Liver (tissue), 3 donors: ENCODE results near the gene DIP2C.
"Not testable (repeated sequence)": the region's sequence is repeated elsewhere in the genome, so short reads cannot be mapped to it uniquely, and the experiment has no call there.

Source experiments
- CTCF ChIP-seq: fragments of 150-350 bp; IDR thresholded peaks from 2 replicates; pipeline ENCODE4 v1.5.1; 2017; ENCODE audit warnings: improper control_type of control experiment, low read depth, low read length; ENCODE audit not compliant: missing input control
- FOXA2 ChIP-seq: IDR thresholded peaks from 2 replicates; pipeline ENCODE4 v1.6.1; 2016; ENCODE audit warnings: antibody characterized with exemption
- RAD21 ChIP-seq, 2 donors: IDR thresholded peaks; 2 replicates each; pipeline ENCODE4 v1.6.1; 2016; ENCODE audit warnings: antibody characterized with exemption in 2 of 2, mild to moderate bottlenecking in 2 of 2
- TAF1 ChIP-seq: conservative IDR thresholded peaks from 2 replicates; pipeline ENCODE4 v1.6.1; 2016; ENCODE audit warnings: antibody characterized with exemption, mild to moderate bottlenecking
- YY1 ChIP-seq: IDR thresholded peaks from 2 replicates; pipeline ENCODE4 v1.6.1; 2016; ENCODE audit warnings: antibody characterized with exemption, mild to moderate bottlenecking
- donor health status: healthy.
- donor health status: healthy.

- not testable (repeated sequence) for TF ChIP-seq CTCF; FOXA2; TAF1; YY1; RAD21 (IDR thresholded peaks at IDR 0.05)
Observed at GRCh38 chr10:596131-596530, 93.3 kb downstream of the DIP2C start.
